Measurements from ENCODE around the gene PNMA1.

The PNMA1 gene

GRCh38 chr14:73694083-73694482 lies 20.1 kb downstream of the PNMA1 start:
- TF ChIP-seq TCF12 (IDR thresholded peaks at IDR 0.05; ENCODE audit: low read depth) (no peak), EGR1 (IDR thresholded peaks at IDR 0.05) (no peak), EP300 (IDR thresholded peaks at IDR 0.05; ENCODE audit: borderline replicate concordance) (no peak), RAD21 (IDR thresholded peaks at IDR 0.05; ENCODE audit: low read depth) (no peak), MAX (IDR thresholded peaks at IDR 0.05) (no peak), TEAD4 (IDR thresholded peaks at IDR 0.05) (no peak), YY1 (IDR thresholded peaks at IDR 0.05; ENCODE audit: low read depth) (no peak), ZBTB7A (IDR thresholded peaks at IDR 0.05; ENCODE audit: low read depth) (no peak), CREB1 (IDR thresholded peaks at IDR 0.05; ENCODE audit: low read depth) (no peak), REST (IDR thresholded peaks at IDR 0.05; ENCODE audit: low read depth) (no peak), CEBPB (IDR thresholded peaks at IDR 0.05) (no peak), USF1 (IDR thresholded peaks at IDR 0.05) (no peak), NFIC (IDR thresholded peaks at IDR 0.05) (no peak), TAF1 (IDR thresholded peaks at IDR 0.05; ENCODE audit: low read depth) (no peak), FOXM1 (IDR thresholded peaks at IDR 0.05; ENCODE audit: borderline replicate concordance, low read depth) (no peak)

- no peak for TF ChIP-seq RAD21 (IDR thresholded peaks at IDR 0.05; ENCODE audit: low read depth)
- no peak for TF ChIP-seq USF1 (IDR thresholded peaks at IDR 0.05)
- TF ChIP-seq REST (IDR thresholded peaks at IDR 0.05; ENCODE audit: low read depth): no peak
- TF ChIP-seq TCF12 (IDR thresholded peaks at IDR 0.05; ENCODE audit: low read depth): no peak
- TF ChIP-seq TEAD4 (IDR thresholded peaks at IDR 0.05): no peak
- no peak for TF ChIP-seq CEBPB (IDR thresholded peaks at IDR 0.05)
- TF ChIP-seq YY1 (IDR thresholded peaks at IDR 0.05; ENCODE audit: low read depth): no peak
- TF ChIP-seq CREB1 (IDR thresholded peaks at IDR 0.05; ENCODE audit: low read depth): no peak
- no peak for TF ChIP-seq ZBTB7A (IDR thresholded peaks at IDR 0.05; ENCODE audit: low read depth)
- TF ChIP-seq TAF1 (IDR thresholded peaks at IDR 0.05; ENCODE audit: low read depth): no peak
- no peak for TF ChIP-seq NFIC (IDR thresholded peaks at IDR 0.05)
- no peak for TF ChIP-seq EGR1 (IDR thresholded peaks at IDR 0.05)
Measured at GRCh38 chr14:73686901-73687300, 27.3 kb downstream of the PNMA1 start.

- TF ChIP-seq CEBPB (IDR thresholded peaks at IDR 0.05) (peak; percentile 73; the same call in 1 of the 2 replicates), MAX (IDR thresholded peaks at IDR 0.05) (no peak)
Measured at GRCh38 chr14:73685328-73685727, 28.9 kb downstream of the PNMA1 start.

- TF ChIP-seq TCF12 (IDR thresholded peaks at IDR 0.05; ENCODE audit: low read depth) (no peak), FOXM1 (IDR thresholded peaks at IDR 0.05; ENCODE audit: borderline replicate concordance, low read depth) (no peak), TEAD4 (IDR thresholded peaks at IDR 0.05) (no peak), CEBPB (IDR thresholded peaks at IDR 0.05) (no peak), MAX (IDR thresholded peaks at IDR 0.05) (no peak), EGR1 (IDR thresholded peaks at IDR 0.05) (no peak), ZBTB7A (IDR thresholded peaks at IDR 0.05; ENCODE audit: low read depth) (no peak), USF1 (IDR thresholded peaks at IDR 0.05) (no peak), RAD21 (IDR thresholded peaks at IDR 0.05; ENCODE audit: low read depth) (no peak)
Measured at GRCh38 chr14:73684627-73685026, 29.6 kb downstream of the PNMA1 start.

GRCh38 chr14:73680821-73681220 lies 33.4 kb downstream of the PNMA1 start:
- TF ChIP-seq RAD21 (IDR thresholded peaks at IDR 0.05; ENCODE audit: low read depth) (no peak), ZBTB7A (IDR thresholded peaks at IDR 0.05; ENCODE audit: low read depth) (no peak)

- TF ChIP-seq USF1 (IDR thresholded peaks at IDR 0.05): no peak
- no peak for TF ChIP-seq CREB1 (IDR thresholded peaks at IDR 0.05; ENCODE audit: low read depth)
- no peak for TF ChIP-seq TAF1 (IDR thresholded peaks at IDR 0.05; ENCODE audit: low read depth)
- TF ChIP-seq NFIC (IDR thresholded peaks at IDR 0.05): no peak
- TF ChIP-seq RAD21 (IDR thresholded peaks at IDR 0.05; ENCODE audit: low read depth): no peak
- no peak for TF ChIP-seq FOXM1 (IDR thresholded peaks at IDR 0.05; ENCODE audit: borderline replicate concordance, low read depth)
Measured at GRCh38 chr14:73678698-73679097, 35.5 kb downstream of the PNMA1 start.

All from Ishikawa (cell line).